Neural progenitor cell (in vitro differentiated cells): ENCODE data around the gene TYMS. TPM values are rescaled to one million over a fixed set of nuclear protein-coding genes. Genes with fewer than 3 reads are reported as not detected.
A peak's percentile ranks its signal among the peaks of the same experiment; 100 is the strongest.

ENCODE experiments used
- DNase-seq: peaks from one replicate; pipeline ENCODE4 v3.0.0-alpha.2; 2016; ENCODE audit warnings: low spot score
- H2AFZ ChIP-seq: fragments of 200-600 bp; sonication (generic); replicated peaks from 2 replicates; pipeline ENCODE4 v1.6.1; 2016; ENCODE audit warnings: antibody characterized with exemption
- H3F3A ChIP-seq: fragments of 200-600 bp; sonication (generic); 2 replicates; pipeline ENCODE4 v1.6.1; 2016; ENCODE audit warnings: antibody characterized with exemption, low read depth
- H3K27ac ChIP-seq: fragments of 200-600 bp; sonication (generic); 2 replicates; pipeline ENCODE4 v1.5.1; 2016; ENCODE audit warnings: mild to moderate bottlenecking
- H3K27me3 ChIP-seq: fragments of 200-600 bp; sonication (generic); 2 replicates; pipeline ENCODE4 v1.6.1; 2016; ENCODE audit warnings: mild to moderate bottlenecking, moderate library complexity
- H3K36me3 ChIP-seq: fragments of 200-600 bp; sonication (generic); 2 replicates; pipeline ENCODE4 v1.5.1; 2016
- H3K4me1 ChIP-seq: fragments of 200-600 bp; sonication (generic); 2 replicates; pipeline ENCODE4 v1.6.1; 2016; ENCODE audit warnings: mixed run types
- H3K4me2 ChIP-seq: fragments of 200-600 bp; sonication (generic); 2 replicates; pipeline ENCODE4 v1.6.1; 2016
- H3K4me3 ChIP-seq: fragments of 200-600 bp; sonication (generic); 2 replicates; pipeline ENCODE4 v1.5.1; 2016
- H3K79me2 ChIP-seq: fragments of 200-600 bp; sonication (generic); 2 replicates; pipeline ENCODE4 v1.6.1; 2016; ENCODE audit warnings: low read depth
- H3K9ac ChIP-seq: fragments of 200-600 bp; sonication (generic); 2 replicates; pipeline ENCODE4 v1.6.1; 2016
- H3K9me3 ChIP-seq: fragments of 200-600 bp; sonication (generic); 2 replicates; pipeline ENCODE4 v1.5.1; 2016; ENCODE audit warnings: low read depth
- H4K20me1 ChIP-seq: fragments of 200-600 bp; sonication (generic); 2 replicates; pipeline ENCODE4 v1.6.1; 2016; ENCODE audit warnings: low read depth
- H3K27ac Mint-ChIP-seq: 3 replicates; pipeline ENCODE4 v1.8.0; 2021; ENCODE audit warnings: mixed read lengths
- H3K27me3 Mint-ChIP-seq: 2 replicates; pipeline ENCODE4 v1.8.0; 2022; ENCODE audit warnings: low read depth, mild to moderate bottlenecking, inconsistent platforms, moderate library complexity, mixed read lengths; ENCODE audit not compliant: insufficient read depth
- H3K36me3 Mint-ChIP-seq: 3 replicates; pipeline ENCODE4 v1.8.0; 2021; ENCODE audit warnings: mixed read lengths
- H3K4me1 Mint-ChIP-seq: 3 replicates; pipeline ENCODE4 v1.8.0; 2021; ENCODE audit warnings: mixed read lengths
- H3K4me3 Mint-ChIP-seq: 3 replicates; pipeline ENCODE4 v1.8.0; 2021; ENCODE audit warnings: mild to moderate bottlenecking, moderate library complexity, mixed read lengths
- H3K9me3 Mint-ChIP-seq: 3 replicates; pipeline ENCODE4 v1.8.0; 2020; ENCODE audit warnings: mixed read lengths
- CTCF ChIP-seq: fragments of 200-600 bp; sonication (generic); IDR thresholded peaks from 2 replicates; pipeline ENCODE4 v1.5.1; 2017; ENCODE audit warnings: antibody characterized with exemption, mild to moderate bottlenecking
- EZH2 ChIP-seq: fragments of 200-600 bp; sonication (generic); IDR thresholded peaks from 2 replicates; pipeline ENCODE4 v1.6.1; 2017; ENCODE audit warnings: antibody characterized with exemption, mild to moderate bottlenecking, moderate library complexity
- EZH2phosphoT487 ChIP-seq: fragments of 200-600 bp; sonication (generic); IDR thresholded peaks from 2 replicates; pipeline ENCODE4 v1.6.1; 2017; ENCODE audit warnings: antibody characterized with exemption
- total RNA-seq: library from RNA; depleted of rRNA; stranded (reverse); fragments of >200 nt; gene quantifications from 2 replicates; pipeline ENCODE4 v1.2.3, GENCODE V29; 2015; ENCODE audit warnings: low replicate concordance

TYMS gene
- total RNA-seq, 1 donor from 2014 or later, result 86.9 TPM

- Histone ChIP-seq H3K79me2 (no peaks in the 10 kb centered on the region), H3F3A (peaks cover 2% of the 10 kb centered on the region), H3K27ac (no peak overlapping the region), H4K20me1 (no peaks in the 10 kb centered on the region), H3K9ac (no peak overlapping the region), H3K36me3 (no peaks in the 10 kb centered on the region), H3K4me3 (no peak overlapping the region), H3K27me3 (no peaks in the 10 kb centered on the region), H3K4me2 (no peak overlapping the region), H2AFZ (no peak overlapping the region), H3K4me1 (peaks cover 10% of the 10 kb centered on the region), H3K9me3 (no peaks in the 10 kb centered on the region)
- peaks cover 4% of the 10 kb centered on the region for H3K27me3 Mint-ChIP-seq
- TF ChIP-seq EZH2 (no peak), EZH2phosphoT487 (no peak), CTCF (no peak)
- no peak overlapping the region for H3K27ac Mint-ChIP-seq
- H3K4me1 Mint-ChIP-seq, result peaks cover 12% of the 10 kb centered on the region
- H3K36me3 Mint-ChIP-seq, result peaks cover 2% of the 10 kb centered on the region
- no peak overlapping the region for H3K4me3 Mint-ChIP-seq
- no peaks in the 10 kb centered on the region for H3K9me3 Mint-ChIP-seq
- no peak for DNase-seq
These were observed 25.9 kb upstream of the TYMS start for GRCh38 chr18:631560-631959.

- H3K79me2 ChIP-seq, result no peaks in the 10 kb centered on the region
- no peak overlapping the region for H3K9ac ChIP-seq
- no peak overlapping the region for H3K27ac ChIP-seq
- TF ChIP-seq CTCF (no peak), EZH2 (no peak), EZH2phosphoT487 (no peak)
- H4K20me1 ChIP-seq, result no peaks in the 10 kb centered on the region
- H3K36me3 ChIP-seq, result no peaks in the 10 kb centered on the region
- Mint-ChIP-seq H3K36me3 (peaks cover 2% of the 10 kb centered on the region), H3K4me1 (peaks cover 12% of the 10 kb centered on the region), H3K27me3 (peaks cover 4% of the 10 kb centered on the region), H3K27ac (peak overlapping the region; percentile 51), H3K4me3 (no peak overlapping the region), H3K9me3 (no peaks in the 10 kb centered on the region)
- H3K27me3 ChIP-seq, result no peaks in the 10 kb centered on the region
- H3K4me1 ChIP-seq, result peaks cover 10% of the 10 kb centered on the region
- DNase-seq, result peak; percentile 6
- H3K9me3 ChIP-seq, result no peaks in the 10 kb centered on the region
- peak overlapping the region; percentile 20 for H3K4me2 ChIP-seq
- peaks cover 2% of the 10 kb centered on the region for H3F3A ChIP-seq
- no peak overlapping the region for H2AFZ ChIP-seq
- no peak overlapping the region for H3K4me3 ChIP-seq
These were observed 22.9 kb upstream of the TYMS start for GRCh38 chr18:634551-635045.

- TF ChIP-seq EZH2, result no peak
- TF ChIP-seq CTCF, result no peak
- TF ChIP-seq EZH2phosphoT487, result no peak
- no peak overlapping the region for H3K4me3 Mint-ChIP-seq
- Histone ChIP-seq H3K79me2 (no peaks in the 10 kb centered on the region), H2AFZ (no peak overlapping the region), H3K27me3 (no peaks in the 10 kb centered on the region), H3K4me2 (peak overlapping the region; percentile 20), H4K20me1 (no peaks in the 10 kb centered on the region), H3K9ac (no peak overlapping the region), H3K9me3 (no peaks in the 10 kb centered on the region), H3K4me1 (peaks cover 10% of the 10 kb centered on the region), H3K36me3 (no peaks in the 10 kb centered on the region), H3F3A (peaks cover 2% of the 10 kb centered on the region), H3K27ac (no peak overlapping the region), H3K4me3 (no peak overlapping the region)
- peak; percentile 24 for DNase-seq
- no peaks in the 10 kb centered on the region for H3K9me3 Mint-ChIP-seq
- H3K27ac Mint-ChIP-seq, result no peak overlapping the region
- H3K36me3 Mint-ChIP-seq, result peaks cover 2% of the 10 kb centered on the region
- H3K27me3 Mint-ChIP-seq, result peaks cover 2% of the 10 kb centered on the region
- H3K4me1 Mint-ChIP-seq, result peaks cover 12% of the 10 kb centered on the region
These were observed 22.3 kb upstream of the TYMS start for GRCh38 chr18:635171-635570.
